WERI-Rb-1 (cell line): ENCODE data around the gene CTF1.
A peak's percentile ranks its signal among the peaks of the same experiment; 100 is the strongest.

Experiments
- DNase-seq: peaks from one replicate; pipeline ENCODE4 v3.0.0-alpha.2; 2020
- H3K27ac ChIP-seq: fragments of 250-450 bp; sonication (Bioruptor Pico); 2 replicates; pipeline ENCODE4 v1.5.1; 2020; ENCODE audit warnings: mild to moderate bottlenecking, moderate library complexity
- H3K27me3 ChIP-seq: fragments of 250-450 bp; sonication (Bioruptor Pico); 2 replicates; pipeline ENCODE4 v1.5.1; 2021; ENCODE audit warnings: mild to moderate bottlenecking, low read depth, moderate library complexity; ENCODE audit not compliant: insufficient read depth, severe bottlenecking
- H3K36me3 ChIP-seq: fragments of 250-450 bp; sonication (Bioruptor Pico); 2 replicates; pipeline ENCODE4 v1.5.1; 2020; ENCODE audit warnings: mild to moderate bottlenecking, moderate library complexity
- H3K4me3 ChIP-seq: 2 replicates; pipeline ENCODE4 v1.5.1; 2011; ENCODE audit warnings: low read depth, mild to moderate bottlenecking, control low read depth, low read length
- H3K9me3 ChIP-seq: fragments of 250-450 bp; sonication (Bioruptor Pico); 2 replicates; pipeline ENCODE4 v1.5.1; 2021; ENCODE audit warnings: mild to moderate bottlenecking, moderate library complexity; ENCODE audit not compliant: severe bottlenecking
- CTCF ChIP-seq: IDR thresholded peaks from 2 replicates; pipeline ENCODE4 v1.5.1; 2011; ENCODE audit warnings: low read depth, mild to moderate bottlenecking, control low read depth, inconsistent platforms, low read length

CTF1 gene

GRCh38 chr16:30925632-30925987, 29.2 kb downstream of the CTF1 start:
- no peak for TF ChIP-seq CTCF
- H3K27me3 ChIP-seq: no peaks in the 10 kb centered on the region
- H3K9me3 ChIP-seq: no peaks in the 10 kb centered on the region
- H3K36me3 ChIP-seq: peaks cover 30% of the 10 kb centered on the region
- DNase-seq: no peak
- no peak overlapping the region for H3K27ac ChIP-seq
- H3K4me3 ChIP-seq: no peak overlapping the region

- H3K36me3 ChIP-seq: peaks cover 36% of the 10 kb centered on the region
- H3K4me3 ChIP-seq: no peak overlapping the region
Measured at GRCh38 chr16:30925995-30926811, 29.8 kb downstream of the CTF1 start.

GRCh38 chr16:30926937-30927788, 30.7 kb downstream of the CTF1 start:
- DNase-seq: no peak
- no peak overlapping the region for H3K4me3 ChIP-seq
- TF ChIP-seq CTCF: no peak
- H3K27ac ChIP-seq: peak overlapping the region; percentile 64
- peaks cover 43% of the 10 kb centered on the region for H3K36me3 ChIP-seq
- H3K9me3 ChIP-seq: no peaks in the 10 kb centered on the region
- no peaks in the 10 kb centered on the region for H3K27me3 ChIP-seq

More at GRCh38 chr16:30925995-30926811, 29.8 kb downstream of the CTF1 start:
- no peak for DNase-seq
- Histone ChIP-seq H3K27ac (no peak overlapping the region), H3K9me3 (no peaks in the 10 kb centered on the region), H3K27me3 (no peaks in the 10 kb centered on the region)
- TF ChIP-seq CTCF: no peak

- peak; percentile 94 for DNase-seq
- Histone ChIP-seq H3K9me3 (no peaks in the 10 kb centered on the region), H3K4me3 (no peak overlapping the region), H3K27ac (peak overlapping the region; percentile 64), H3K27me3 (no peaks in the 10 kb centered on the region), H3K36me3 (peaks cover 43% of the 10 kb centered on the region)
- no peak for TF ChIP-seq CTCF
Measured at GRCh38 chr16:30927789-30928378, 31.5 kb downstream of the CTF1 start.

- DNase-seq: no peak
- Histone ChIP-seq H3K9me3 (no peaks in the 10 kb centered on the region), H3K4me3 (no peak overlapping the region), H3K27ac (no peak overlapping the region), H3K27me3 (no peaks in the 10 kb centered on the region), H3K36me3 (peaks cover 43% of the 10 kb centered on the region)
- TF ChIP-seq CTCF: no peak
Measured at GRCh38 chr16:30928390-30928789, 32.0 kb downstream of the CTF1 start.
